GM12891 (cell line): ENCODE data around the gene ATP1B1.
"Not testable (repeated sequence)": the region's sequence is repeated elsewhere in the genome, so short reads cannot be mapped to it uniquely, and the experiment has no call there.

Source experiments
- PAX5 ChIP-seq: IDR thresholded peaks from 2 replicates; pipeline ENCODE4 v1.6.1; 2011; ENCODE audit warnings: low read length, moderate library complexity, mild to moderate bottlenecking; ENCODE audit not compliant: insufficient read depth, severe bottlenecking
- POLR2A ChIP-seq: IDR thresholded peaks from 2 replicates; pipeline ENCODE4 v1.6.1; 2011; ENCODE audit warnings: low read depth, low read length, control low read depth
- POLR2AphosphoS5 ChIP-seq: IDR thresholded peaks from 2 replicates; pipeline ENCODE4 v1.6.1; 2011; ENCODE audit warnings: low read depth, low read length, control low read depth
- POU2F2 ChIP-seq: IDR thresholded peaks from 2 replicates; pipeline ENCODE4 v1.6.1; 2011; ENCODE audit warnings: low read depth, mild to moderate bottlenecking, control low read depth, low read length, moderate library complexity
- TAF1 ChIP-seq: IDR thresholded peaks from 2 replicates; pipeline ENCODE4 v1.6.1; 2011; ENCODE audit warnings: low read depth, low read length, control low read depth

DNA sequence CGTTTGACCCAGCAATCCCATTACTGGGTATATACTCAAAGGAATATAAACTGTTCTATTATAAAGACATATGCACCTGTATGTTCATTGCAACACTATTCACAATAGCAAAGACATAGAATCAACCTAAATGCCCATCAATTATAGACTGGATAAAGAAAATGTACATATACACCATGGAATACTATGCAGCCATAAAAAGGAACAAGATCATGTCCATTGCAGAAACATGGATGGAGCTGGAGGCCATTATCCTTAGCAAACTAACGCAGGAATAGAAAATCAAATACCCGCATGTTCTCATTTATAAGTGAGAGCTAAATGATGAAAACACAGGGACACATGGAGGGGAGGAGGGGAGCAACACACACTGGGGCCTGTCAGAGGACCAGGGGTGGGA is 72.9 kb downstream of the ATP1B1 start:
- not testable (repeated sequence) for TF ChIP-seq POLR2A, POLR2AphosphoS5, TAF1, POU2F2, PAX5
